ENCODE results near the gene A2ML1. TPM values are rescaled to one million over a fixed set of nuclear protein-coding genes. Genes with fewer than 3 reads are reported as not detected.

The A2ML1 gene
- polyA plus RNA-seq, 3 donors: not detected

GRCh38 chr12:8834230-8834629, 11.8 kb downstream of the A2ML1 start:
- Mint-ChIP-seq H3K4me3 (no peak overlapping the region), H3K27me3 (ENCODE audit: low read depth in 3 of 3) (peaks cover 1 to 6% (median 3%) of the 10 kb centered on the region in 3 donors), H3K27ac (peak overlapping the region in 1 of 7 donors; percentile 11), H3K4me1 (peaks cover 2% of the 10 kb centered on the region), H3K9me3 (peaks cover 0 to 2% (median 0%) of the 10 kb centered on the region in 7 donors), H3K36me3 (no peaks in the 10 kb centered on the region)
- no CpG with 5 or more reads among the region's 1 CpG for WGBS (ENCODE audit: insufficient coverage)
- no peaks in the 10 kb centered on the region for H3K79me2 ChIP-seq (ENCODE audit: insufficient read depth, low read length)
- H3K4me3 ChIP-seq (replicated peaks in 1 of 3; ENCODE audit: low read depth in 2 of 3, low read length in 3 of 3): no peak overlapping the region
- H3K9ac ChIP-seq (ENCODE audit: insufficient read depth, low read length, poor library complexity, severe bottlenecking): no peak overlapping the region
- no peaks in the 10 kb centered on the region for H3K9me3 ChIP-seq (replicated peaks in 1 of 2; ENCODE audit: control insufficient read depth in 1 of 2, insufficient read depth in 1 of 2, low read length in 2 of 2)
- no peaks in the 10 kb centered on the region for H3K27me3 ChIP-seq (ENCODE audit: control insufficient read depth in 2 of 2, insufficient read depth in 2 of 2, low read length in 2 of 2)
- no peak overlapping the region for H3K27ac ChIP-seq (ENCODE audit: low read depth in 1 of 2, low read length in 2 of 2)
- intact Hi-C loops (cut with micrococcal nuclease): no loop called here
- no peak overlapping the region for H3K4me2 ChIP-seq (replicated peaks; ENCODE audit: extremely low read depth, low read length, poor library complexity, severe bottlenecking)
- H3K4me1 ChIP-seq (ENCODE audit: control insufficient read depth in 1 of 2, insufficient read depth in 2 of 2, low read length in 2 of 2): no peaks in the 10 kb centered on the region
- TF ChIP-seq CTCF (IDR thresholded peaks at IDR 0.05): no peak
- no peak for DNase-seq
- H3K36me3 ChIP-seq (replicated peaks in 1 of 2; ENCODE audit: control insufficient read depth in 1 of 2, insufficient read depth in 2 of 2, low read length in 2 of 2): no peaks in the 10 kb centered on the region
- no peaks in the 10 kb centered on the region for H4K20me1 ChIP-seq (ENCODE audit: insufficient read depth, low read length)
- no peak overlapping the region for H2AFZ ChIP-seq (ENCODE audit: insufficient read depth, low read depth, low read length, poor library complexity, severe bottlenecking)

GRCh38 chr12:8837291-8837690, 14.9 kb downstream of the A2ML1 start:
- H4K20me1 ChIP-seq (ENCODE audit: insufficient read depth, low read length): no peaks in the 10 kb centered on the region
- no peak for TF ChIP-seq CTCF (IDR thresholded peaks at IDR 0.05)
- no peaks in the 10 kb centered on the region for H3K9me3 ChIP-seq (replicated peaks in 1 of 2; ENCODE audit: control insufficient read depth in 1 of 2, insufficient read depth in 1 of 2, low read length in 2 of 2)
- no peak for DNase-seq
- H3K4me3 ChIP-seq (replicated peaks in 1 of 3; ENCODE audit: low read depth in 2 of 3, low read length in 3 of 3): no peak overlapping the region
- Mint-ChIP-seq H3K4me1 (peaks cover 5% of the 10 kb centered on the region), H3K27me3 (ENCODE audit: low read depth in 3 of 3) (peaks cover 7 to 14% (median 8%) of the 10 kb centered on the region in 3 donors), H3K4me3 (no peak overlapping the region), H3K27ac (no peak overlapping the region), H3K9me3 (peaks cover 0 to 4% (median 0%) of the 10 kb centered on the region in 7 donors), H3K36me3 (no peaks in the 10 kb centered on the region)
- no peaks in the 10 kb centered on the region for H3K36me3 ChIP-seq (replicated peaks in 1 of 2; ENCODE audit: control insufficient read depth in 1 of 2, insufficient read depth in 2 of 2, low read length in 2 of 2)
- intact Hi-C loops (cut with micrococcal nuclease): no loop called here
- H3K27me3 ChIP-seq (ENCODE audit: control insufficient read depth in 2 of 2, insufficient read depth in 2 of 2, low read length in 2 of 2): no peaks in the 10 kb centered on the region
- H3K27ac ChIP-seq (ENCODE audit: low read depth in 1 of 2, low read length in 2 of 2): no peak overlapping the region
- no peak overlapping the region for H2AFZ ChIP-seq (ENCODE audit: insufficient read depth, low read depth, low read length, poor library complexity, severe bottlenecking)
- H3K4me2 ChIP-seq (replicated peaks; ENCODE audit: extremely low read depth, low read length, poor library complexity, severe bottlenecking): no peak overlapping the region
- no peak overlapping the region for H3K9ac ChIP-seq (ENCODE audit: insufficient read depth, low read length, poor library complexity, severe bottlenecking)
- H3K4me1 ChIP-seq (ENCODE audit: control insufficient read depth in 1 of 2, insufficient read depth in 2 of 2, low read length in 2 of 2): no peaks in the 10 kb centered on the region
- WGBS (ENCODE audit: insufficient coverage): 97% methylated on average over 9 of the region's 9 CpGs
- no peaks in the 10 kb centered on the region for H3K79me2 ChIP-seq (ENCODE audit: insufficient read depth, low read length)
